ENCODE measurements around the gene ATRN. TPM values are rescaled to one million over a fixed set of nuclear protein-coding genes. Genes with fewer than 3 reads are reported as not detected.

Gene ATRN
- total and polyA plus RNA-seq, 4 experiments from 2014 or later, result 4.0 to 12.5 (median 10.1) TPM

- no peak overlapping the region for H3K4me3 Mint-ChIP-seq
- Histone ChIP-seq H3K27me3 (ENCODE audit: insufficient read depth, low read length) (no peaks in the 10 kb centered on the region), H3K36me3 (ENCODE audit: insufficient read depth, low read length) (no peaks in the 10 kb centered on the region), H3K9me3 (ENCODE audit: control insufficient read depth in 1 of 2, low read length in 2 of 2) (no peaks in the 10 kb centered on the region), H3K4me1 (ENCODE audit: insufficient read depth, low read length) (no peaks in the 10 kb centered on the region), H3K27ac (ENCODE audit: low read depth, low read length) (no peak overlapping the region), H3K4me3 (ENCODE audit: low read length in 2 of 2) (no peak overlapping the region)
- H3K4me1 Mint-ChIP-seq, result no peaks in the 10 kb centered on the region
- no peak for DNase-seq
- ChIA-PET CTCF (ENCODE audit: partially characterized antibody) (no interaction called here), POLR2A (ENCODE audit: partially characterized antibody) (no interaction called here)
- H3K27ac Mint-ChIP-seq, result no peak overlapping the region
- no peaks in the 10 kb centered on the region for H3K36me3 Mint-ChIP-seq
- intact Hi-C loops (cut with micrococcal nuclease), result no loop called here
- H3K9me3 Mint-ChIP-seq, result no peaks in the 10 kb centered on the region
- H3K27me3 Mint-ChIP-seq, result peaks cover 4 to 7% of the 10 kb centered on the region in 2 donors
Measured at GRCh38 chr20:3452690-3453089, 18.1 kb upstream of the ATRN start.

GRCh38 chr20:3454831-3455230 is 16.0 kb upstream of the ATRN start:
- H3K36me3 ChIP-seq (ENCODE audit: insufficient read depth, low read length), result no peaks in the 10 kb centered on the region
- intact Hi-C loops (cut with micrococcal nuclease), result no loop called here
- H3K4me1 Mint-ChIP-seq, result no peaks in the 10 kb centered on the region
- CTCF ChIA-PET (ENCODE audit: partially characterized antibody), result no interaction called here
- no peak overlapping the region for H3K27ac Mint-ChIP-seq
- POLR2A ChIA-PET (ENCODE audit: partially characterized antibody), result no interaction called here
- H3K4me3 ChIP-seq (ENCODE audit: low read length in 2 of 2), result no peak overlapping the region
- H3K9me3 ChIP-seq (ENCODE audit: control insufficient read depth in 1 of 2, low read length in 2 of 2), result no peaks in the 10 kb centered on the region
- peaks cover 7% of the 10 kb centered on the region in 2 donors for H3K27me3 Mint-ChIP-seq
- H3K4me1 ChIP-seq (ENCODE audit: insufficient read depth, low read length), result no peaks in the 10 kb centered on the region
- DNase-seq, result no peak
- H3K9me3 Mint-ChIP-seq, result peaks cover 0 to 1% (median 0%) of the 10 kb centered on the region in 8 donors
- H3K36me3 Mint-ChIP-seq, result no peaks in the 10 kb centered on the region
- no peaks in the 10 kb centered on the region for H3K27me3 ChIP-seq (ENCODE audit: insufficient read depth, low read length)
- no peak overlapping the region for H3K27ac ChIP-seq (ENCODE audit: low read depth, low read length)
- no peak overlapping the region for H3K4me3 Mint-ChIP-seq

- H3K9me3 ChIP-seq (ENCODE audit: control insufficient read depth in 1 of 2, low read length in 2 of 2), result no peaks in the 10 kb centered on the region
- CTCF ChIA-PET (ENCODE audit: partially characterized antibody), result no interaction called here
- Mint-ChIP-seq H3K4me3 (no peak overlapping the region), H3K4me1 (no peaks in the 10 kb centered on the region), H3K9me3 (peaks cover 0 to 1% (median 0%) of the 10 kb centered on the region in 8 donors), H3K27me3 (peaks cover 7 to 10% of the 10 kb centered on the region in 2 donors), H3K27ac (no peak overlapping the region), H3K36me3 (no peaks in the 10 kb centered on the region)
- intact Hi-C loops (cut with micrococcal nuclease), result no loop called here
- no peaks in the 10 kb centered on the region for H3K36me3 ChIP-seq (ENCODE audit: insufficient read depth, low read length)
- H3K4me3 ChIP-seq (ENCODE audit: low read length in 2 of 2), result no peak overlapping the region
- no peak overlapping the region for H3K27ac ChIP-seq (ENCODE audit: low read depth, low read length)
- POLR2A ChIA-PET (ENCODE audit: partially characterized antibody), result no interaction called here
- DNase-seq, result no peak
- H3K27me3 ChIP-seq (ENCODE audit: insufficient read depth, low read length), result no peaks in the 10 kb centered on the region
- no peaks in the 10 kb centered on the region for H3K4me1 ChIP-seq (ENCODE audit: insufficient read depth, low read length)
Measured at GRCh38 chr20:3456648-3457047, 14.2 kb upstream of the ATRN start.

- DNase-seq, result no peak
- Mint-ChIP-seq H3K4me3 (no peak overlapping the region), H3K9me3 (peaks cover 0 to 1% (median 0%) of the 10 kb centered on the region in 8 donors), H3K4me1 (no peaks in the 10 kb centered on the region), H3K36me3 (no peaks in the 10 kb centered on the region), H3K27me3 (peaks cover 5 to 9% of the 10 kb centered on the region in 2 donors), H3K27ac (no peak overlapping the region)
- Histone ChIP-seq H3K9me3 (ENCODE audit: control insufficient read depth in 1 of 2, low read length in 2 of 2) (no peaks in the 10 kb centered on the region), H3K4me3 (ENCODE audit: low read length in 2 of 2) (no peak overlapping the region), H3K36me3 (ENCODE audit: insufficient read depth, low read length) (no peaks in the 10 kb centered on the region), H3K4me1 (ENCODE audit: insufficient read depth, low read length) (no peaks in the 10 kb centered on the region), H3K27ac (ENCODE audit: low read depth, low read length) (no peak overlapping the region), H3K27me3 (ENCODE audit: insufficient read depth, low read length) (no peaks in the 10 kb centered on the region)
- ChIA-PET CTCF (ENCODE audit: partially characterized antibody) (no interaction called here), POLR2A (ENCODE audit: partially characterized antibody) (no interaction called here)
- intact Hi-C loops (cut with micrococcal nuclease), result no loop called here
Measured at GRCh38 chr20:3459881-3460307, 10.9 kb upstream of the ATRN start.

DNA sequence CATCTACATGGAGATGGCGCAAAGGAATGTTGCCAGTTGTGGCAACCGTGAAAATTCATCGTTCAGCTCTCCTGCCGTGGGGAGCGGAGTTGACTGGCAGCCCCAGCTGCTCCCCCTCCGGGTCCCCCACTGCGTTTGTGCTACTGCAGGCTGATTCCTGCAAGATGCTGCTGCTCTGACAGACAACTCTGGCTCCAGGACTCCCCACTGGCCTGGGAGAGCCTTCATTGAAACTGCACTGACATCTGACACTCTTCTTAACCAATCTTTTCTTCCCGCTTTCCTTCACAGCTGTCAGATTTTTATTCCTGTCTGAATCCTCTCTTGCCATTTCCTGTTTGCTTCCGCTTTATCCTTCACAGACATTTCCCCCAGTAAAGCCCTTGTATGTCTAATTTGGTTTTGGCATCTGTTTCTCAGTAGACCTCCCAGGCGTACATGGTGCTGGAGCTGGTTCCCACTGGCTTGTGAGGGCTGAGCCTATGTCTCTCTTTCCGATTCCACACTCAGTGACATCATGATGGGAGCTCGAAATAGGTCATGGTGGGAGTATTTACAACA is 9.5 kb upstream of the ATRN start:
- Mint-ChIP-seq H3K27ac (no peak overlapping the region), H3K36me3 (no peaks in the 10 kb centered on the region), H3K27me3 (peaks cover 6 to 9% of the 10 kb centered on the region in 2 donors), H3K4me1 (no peaks in the 10 kb centered on the region), H3K4me3 (no peak overlapping the region), H3K9me3 (peaks cover 0 to 1% (median 0%) of the 10 kb centered on the region in 8 donors)
- no peaks in the 10 kb centered on the region for H3K36me3 ChIP-seq (ENCODE audit: insufficient read depth, low read length)
- no peak overlapping the region for H3K4me3 ChIP-seq (ENCODE audit: low read length in 2 of 2)
- ChIA-PET POLR2A (ENCODE audit: partially characterized antibody) (no interaction called here), CTCF (ENCODE audit: partially characterized antibody) (no interaction called here)
- H3K27me3 ChIP-seq (ENCODE audit: insufficient read depth, low read length), result peaks cover under 1% of the 10 kb centered on the region
- no peaks in the 10 kb centered on the region for H3K4me1 ChIP-seq (ENCODE audit: insufficient read depth, low read length)
- intact Hi-C loops (cut with micrococcal nuclease), result no loop called here
- H3K27ac ChIP-seq (ENCODE audit: low read depth, low read length), result no peak overlapping the region
- no peak for DNase-seq
- H3K9me3 ChIP-seq (ENCODE audit: control insufficient read depth in 1 of 2, low read length in 2 of 2), result no peaks in the 10 kb centered on the region

GRCh38 chr20:3461911-3462677 is 8.7 kb upstream of the ATRN start:
- Histone ChIP-seq H3K4me3 (ENCODE audit: low read length in 2 of 2) (no peak overlapping the region), H3K27ac (ENCODE audit: low read depth, low read length) (no peak overlapping the region), H3K4me1 (ENCODE audit: insufficient read depth, low read length) (no peaks in the 10 kb centered on the region), H3K27me3 (ENCODE audit: insufficient read depth, low read length) (peaks cover 3% of the 10 kb centered on the region), H3K9me3 (ENCODE audit: control insufficient read depth in 1 of 2, low read length in 2 of 2) (no peaks in the 10 kb centered on the region), H3K36me3 (ENCODE audit: insufficient read depth, low read length) (no peaks in the 10 kb centered on the region)
- H3K4me1 Mint-ChIP-seq, result no peaks in the 10 kb centered on the region
- DNase-seq, result no peak
- no peak overlapping the region for H3K4me3 Mint-ChIP-seq
- H3K27me3 Mint-ChIP-seq, result peaks cover 9% of the 10 kb centered on the region in 2 donors
- peaks cover 0 to 1% (median 0%) of the 10 kb centered on the region in 8 donors for H3K9me3 Mint-ChIP-seq
- ChIA-PET CTCF (ENCODE audit: partially characterized antibody) (interaction anchor here (1.3 kb wide), 1 partner anchor 23 kb away, joined by 5 read pairs; no protein-coding TSS in a partner anchor), POLR2A (ENCODE audit: partially characterized antibody) (no interaction called here)
- intact Hi-C loops (cut with micrococcal nuclease), result no loop called here
- H3K36me3 Mint-ChIP-seq, result no peaks in the 10 kb centered on the region
- no peak overlapping the region for H3K27ac Mint-ChIP-seq

GRCh38 chr20:3464166-3464565 is 6.7 kb upstream of the ATRN start:
- Mint-ChIP-seq H3K4me3 (no peak overlapping the region), H3K27me3 (peaks cover 6 to 9% of the 10 kb centered on the region in 2 donors), H3K9me3 (peaks cover 0 to 1% (median 0%) of the 10 kb centered on the region in 8 donors), H3K4me1 (no peaks in the 10 kb centered on the region), H3K36me3 (no peaks in the 10 kb centered on the region), H3K27ac (no peak overlapping the region)
- ChIA-PET POLR2A (ENCODE audit: partially characterized antibody) (no interaction called here), CTCF (ENCODE audit: partially characterized antibody) (no interaction called here)
- no peaks in the 10 kb centered on the region for H3K36me3 ChIP-seq (ENCODE audit: insufficient read depth, low read length)
- H3K4me3 ChIP-seq (ENCODE audit: low read length in 2 of 2), result no peak overlapping the region
- no peaks in the 10 kb centered on the region for H3K9me3 ChIP-seq (ENCODE audit: control insufficient read depth in 1 of 2, low read length in 2 of 2)
- H3K27me3 ChIP-seq (ENCODE audit: insufficient read depth, low read length), result peaks cover 3% of the 10 kb centered on the region
- no peak overlapping the region for H3K27ac ChIP-seq (ENCODE audit: low read depth, low read length)
- no peak for DNase-seq
- H3K4me1 ChIP-seq (ENCODE audit: insufficient read depth, low read length), result no peaks in the 10 kb centered on the region
- intact Hi-C loops (cut with micrococcal nuclease), result no loop called here

All from CD4-positive, alpha-beta memory T cell (primary cell).